EH (cell line): ENCODE measurements around the gene GPR45.

Experiments used
- DNase-seq: peaks from one replicate; pipeline ENCODE4 v3.0.0-alpha.2; 2015; ENCODE audit warnings: low read depth

Gene GPR45

GRCh38 chr2:105254531-105255210 lies 13.1 kb downstream of the GPR45 start:
- no peak for DNase-seq

- DNase-seq: no peak
Measured at GRCh38 chr2:105255979-105256378, 14.4 kb downstream of the GPR45 start.

- DNase-seq: no peak
Measured at GRCh38 chr2:105256431-105257047, 15.0 kb downstream of the GPR45 start.

- DNase-seq: peak; percentile 37
Measured at GRCh38 chr2:105257981-105258380, 16.4 kb downstream of the GPR45 start.

- no peak for DNase-seq
Measured at GRCh38 chr2:105258835-105259350, 17.4 kb downstream of the GPR45 start.

- peak; percentile 93 for DNase-seq
Measured at GRCh38 chr2:105261061-105261460, 19.5 kb downstream of the GPR45 start.

GRCh38 chr2:105262651-105263091 lies 21.1 kb downstream of the GPR45 start:
- peak; percentile 39 for DNase-seq

GRCh38 chr2:105269426-105269825 lies 27.9 kb downstream of the GPR45 start:
- DNase-seq: no peak

- DNase-seq: no peak
Measured at GRCh38 chr2:105271393-105272045, 30.0 kb downstream of the GPR45 start.

- DNase-seq: no peak
Measured at GRCh38 chr2:105272176-105272575, 30.6 kb downstream of the GPR45 start.

GRCh38 chr2:105274046-105274445 lies 32.5 kb downstream of the GPR45 start:
- no peak for DNase-seq

GRCh38 chr2:105278654-105279053 lies 37.1 kb downstream of the GPR45 start:
- DNase-seq: no peak

GRCh38 chr2:105279126-105279525 lies 37.6 kb downstream of the GPR45 start:
- DNase-seq: no peak

- DNase-seq: no peak
Measured at GRCh38 chr2:105280281-105280680, 38.7 kb downstream of the GPR45 start.

- DNase-seq: no peak
Measured at GRCh38 chr2:105283532-105283931, 42.0 kb downstream of the GPR45 start.

- DNase-seq: peak; percentile 35
Measured at GRCh38 chr2:105287692-105288091, 46.1 kb downstream of the GPR45 start.

- no peak for DNase-seq
Measured at GRCh38 chr2:105288133-105288532, 46.6 kb downstream of the GPR45 start.

- no peak for DNase-seq
Measured at GRCh38 chr2:105290981-105291660, 49.6 kb downstream of the GPR45 start.

- peak; percentile 36 for DNase-seq
Measured at GRCh38 chr2:105291981-105292380, 50.4 kb downstream of the GPR45 start.
